GM18498 (cell line): ENCODE results near the gene SSBP2.

ENCODE experiments used
- ATAC-seq: cut with Tn5 transposase; IDR thresholded peaks from one replicate; pipeline ENCODE4 v1.9.1; 2021; ENCODE audit warnings: mild to moderate bottlenecking, moderate library complexity; ENCODE audit not compliant: unreplicated experiment

SSBP2 gene

DNA sequence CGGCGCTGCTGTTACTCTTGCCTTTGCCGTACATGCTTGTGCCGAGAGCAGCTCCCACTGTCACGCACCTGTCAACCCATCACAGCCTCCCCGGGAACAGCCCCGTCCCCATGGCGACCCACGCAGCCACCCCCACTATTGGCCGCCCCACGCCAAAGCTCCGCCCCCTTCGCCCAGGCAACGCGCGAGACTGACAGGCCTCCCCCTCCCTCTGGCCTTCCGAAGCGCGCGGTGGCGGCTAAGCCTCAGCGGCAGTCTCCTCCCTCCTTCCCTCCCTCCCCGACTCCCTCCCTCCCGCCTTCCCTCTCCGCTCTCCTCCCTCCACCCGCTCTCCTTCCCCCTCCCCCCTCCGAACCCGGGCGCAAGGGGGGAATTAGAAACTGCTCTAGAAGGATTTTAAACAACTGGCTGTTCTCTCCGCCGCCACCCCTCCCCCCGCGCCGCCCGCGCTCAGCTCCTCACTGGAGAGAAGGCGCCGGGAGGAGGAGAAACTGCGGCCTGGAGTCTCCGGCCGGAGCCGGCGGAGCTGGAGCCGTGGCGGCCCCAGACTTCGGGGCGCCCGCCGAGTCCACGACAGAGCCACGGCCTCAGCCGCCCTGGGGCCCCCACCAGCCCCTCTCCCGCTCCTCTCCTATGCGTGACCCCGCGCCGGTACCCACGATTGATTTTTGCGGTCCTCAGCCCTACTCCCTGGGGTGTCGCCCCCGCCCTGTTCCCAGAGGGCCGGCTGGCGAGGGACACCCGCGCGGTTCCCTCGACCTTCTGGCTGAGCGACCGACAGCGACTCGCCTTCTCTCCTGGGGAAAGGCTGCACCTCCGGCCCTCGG lies at the start of gene SSBP2:
Gene SSBP2 (minus strand): TSS at position 89 of the 827 bp plus-strand sequence. CDS start 55 bp downstream, at position 34.
- peak; percentile 79 for ATAC-seq

DNA sequence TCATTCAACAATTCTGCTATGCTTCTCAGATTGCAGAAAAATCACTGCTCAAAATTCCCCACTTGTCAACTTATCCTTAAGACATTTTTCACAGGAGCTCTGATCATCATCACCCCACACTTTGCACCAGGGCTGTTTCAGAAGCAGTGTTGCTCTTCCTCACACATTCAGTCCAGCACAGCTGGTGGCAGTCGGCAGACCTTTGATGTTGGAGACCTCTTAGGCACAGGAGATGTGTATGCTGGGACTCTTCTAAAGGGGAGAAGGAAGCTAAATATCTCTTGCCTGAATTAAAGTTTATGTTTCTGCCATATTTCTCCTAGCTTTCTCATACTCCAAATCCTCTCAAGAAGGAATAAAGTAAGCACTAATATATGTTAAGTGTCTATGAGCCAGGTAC lies 44.8 kb upstream of the SSBP2 start:
- no peak for ATAC-seq

DNA sequence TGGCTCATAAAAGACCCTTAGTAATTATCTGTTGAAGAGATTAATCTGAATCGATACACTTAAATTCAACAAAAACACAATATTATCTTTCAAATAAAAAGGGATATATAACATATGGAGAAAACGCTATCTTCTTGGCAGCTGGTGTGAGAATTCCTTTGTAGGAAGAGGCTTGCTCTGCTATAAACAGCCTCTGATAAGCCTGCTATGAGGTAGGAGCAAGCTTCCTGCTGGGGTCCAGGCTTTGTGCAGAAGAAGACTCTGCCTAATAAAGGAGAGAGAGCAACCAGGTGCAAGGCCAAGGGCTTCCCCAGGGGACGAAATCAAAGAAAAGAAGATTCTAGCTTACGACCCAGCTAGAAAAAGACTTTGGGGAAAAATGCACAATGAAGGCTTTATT lies 43.3 kb upstream of the SSBP2 start:
- no peak for ATAC-seq

DNA sequence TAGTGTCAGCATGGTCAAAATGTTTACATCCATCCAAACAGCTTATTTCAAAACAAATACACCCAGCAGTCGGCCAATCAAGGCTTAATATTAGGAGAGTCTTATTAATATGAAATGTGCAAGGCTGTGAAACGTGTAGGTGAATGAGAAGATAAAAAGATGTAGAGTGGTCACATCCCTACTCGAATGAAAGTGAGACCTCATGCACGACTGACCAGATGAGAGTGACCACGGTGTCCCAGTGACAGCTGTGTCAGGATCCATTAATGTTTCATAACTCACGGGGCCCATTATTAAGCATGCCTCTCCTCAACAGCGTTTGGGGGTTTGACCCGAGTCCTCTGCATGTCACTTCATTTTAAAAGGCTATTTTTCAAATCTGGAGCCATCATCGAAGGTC lies 39.4 kb upstream of the SSBP2 start:
- ATAC-seq: no peak

DNA sequence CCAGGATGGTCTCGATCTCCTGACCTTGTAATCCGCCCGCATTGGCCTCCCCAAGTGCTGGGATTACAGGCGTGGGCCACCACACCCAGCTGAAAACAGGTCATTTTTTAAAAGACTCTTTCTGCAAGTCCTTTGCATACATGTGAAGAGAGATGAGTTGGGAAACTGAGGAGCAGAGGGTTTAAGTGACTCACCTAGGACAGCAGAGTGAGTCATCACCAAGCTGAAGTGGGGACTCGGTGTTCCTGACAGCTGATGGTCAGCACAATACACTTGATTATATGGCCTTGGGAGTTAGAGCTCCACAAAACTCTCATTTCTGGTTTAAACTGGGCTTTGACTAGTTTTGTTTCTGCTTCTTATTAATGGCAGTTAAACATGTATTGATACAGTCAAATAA lies 38.1 kb upstream of the SSBP2 start:
- ATAC-seq: no peak

DNA sequence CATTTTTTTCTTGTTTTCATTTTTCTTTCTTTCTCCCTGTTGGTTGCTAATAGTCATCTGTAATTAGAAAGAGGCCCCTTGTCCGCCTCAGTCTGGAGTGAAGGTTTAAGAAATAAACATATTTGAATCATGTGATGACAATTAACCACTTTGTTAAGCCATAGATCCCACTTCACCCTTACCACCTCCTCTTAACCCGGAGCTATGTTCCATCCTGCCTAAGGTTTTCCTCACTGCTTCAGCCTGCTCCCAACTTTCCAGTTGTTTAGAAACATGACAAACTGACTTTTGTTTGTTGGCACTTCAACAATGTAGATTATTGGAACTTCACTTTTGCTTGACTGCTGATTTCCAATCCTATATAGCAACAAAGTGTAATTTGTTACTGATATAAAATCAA lies 37.4 kb upstream of the SSBP2 start:
- ATAC-seq: no peak

DNA sequence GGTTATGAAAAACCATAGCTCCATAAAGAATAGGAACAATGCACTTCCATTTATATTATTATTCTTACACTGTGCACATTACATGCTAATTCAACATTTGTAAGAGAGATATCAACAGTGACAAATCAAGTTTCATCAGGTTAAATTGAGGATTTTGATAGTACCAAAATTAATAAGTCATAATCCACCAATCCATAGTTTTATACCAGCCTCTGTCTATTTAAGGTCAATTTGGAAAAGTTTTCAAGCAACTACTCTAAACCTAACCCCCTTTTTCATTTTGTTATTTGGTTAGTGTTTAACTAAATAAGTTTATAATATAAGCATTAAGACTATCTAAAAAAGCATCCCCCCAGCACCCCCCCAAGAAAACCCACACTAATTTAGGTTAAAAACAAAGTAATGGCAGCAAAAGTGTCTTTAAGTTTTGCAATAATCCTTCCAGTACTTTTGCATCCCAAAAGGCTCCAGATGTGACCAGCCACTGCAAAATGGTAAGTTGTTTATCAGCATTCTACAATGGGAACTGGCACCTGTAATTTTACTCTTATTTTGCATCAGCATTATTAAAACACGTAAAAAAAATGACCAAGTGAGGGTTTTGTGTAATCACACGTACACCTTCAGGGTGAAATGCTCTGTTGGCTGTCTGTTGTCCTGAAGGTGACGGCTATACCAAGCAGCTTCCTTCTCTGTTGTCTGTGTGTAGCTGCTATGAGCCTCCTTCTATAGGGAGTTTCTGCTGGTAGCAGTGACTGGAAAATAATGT lies 36.8 kb upstream of the SSBP2 start:
- ATAC-seq: no peak

DNA sequence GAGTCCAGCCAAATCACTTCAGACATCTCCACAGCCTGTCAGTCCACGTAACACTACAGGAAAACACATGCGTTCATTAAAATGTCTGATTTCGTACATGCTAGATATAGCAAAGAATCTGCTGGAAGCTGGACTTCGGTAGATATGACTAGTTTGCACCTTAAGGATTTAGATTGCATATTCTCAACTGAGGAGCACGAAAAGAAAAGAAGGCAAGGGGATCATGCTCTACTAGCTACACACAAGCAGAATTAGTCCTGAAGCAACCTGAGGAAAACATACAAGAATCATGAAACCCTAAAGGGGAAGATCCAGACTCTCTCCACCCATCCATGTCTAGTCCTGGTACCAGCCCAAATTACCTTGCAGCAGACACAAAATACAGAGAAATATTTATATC lies 36.1 kb upstream of the SSBP2 start:
- ATAC-seq: no peak

DNA sequence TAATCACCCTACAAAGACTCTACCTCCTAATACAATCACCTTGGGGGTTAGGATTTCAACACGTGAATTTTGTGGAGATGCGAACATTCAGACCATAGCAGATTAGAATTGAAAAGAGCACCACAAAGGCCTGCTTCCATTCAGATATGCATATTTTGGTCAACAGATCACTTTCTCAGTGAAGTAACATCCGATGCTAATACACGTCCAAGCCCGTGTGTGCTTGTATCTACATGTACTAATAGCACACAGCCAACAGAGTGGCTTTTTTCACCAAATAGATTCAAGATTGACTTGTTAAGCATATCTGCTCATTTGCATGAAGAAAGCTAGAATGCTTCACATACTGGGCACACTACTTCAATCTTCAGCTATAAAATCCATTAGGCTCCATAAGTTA lies 35.6 kb upstream of the SSBP2 start:
- ATAC-seq: no peak

DNA sequence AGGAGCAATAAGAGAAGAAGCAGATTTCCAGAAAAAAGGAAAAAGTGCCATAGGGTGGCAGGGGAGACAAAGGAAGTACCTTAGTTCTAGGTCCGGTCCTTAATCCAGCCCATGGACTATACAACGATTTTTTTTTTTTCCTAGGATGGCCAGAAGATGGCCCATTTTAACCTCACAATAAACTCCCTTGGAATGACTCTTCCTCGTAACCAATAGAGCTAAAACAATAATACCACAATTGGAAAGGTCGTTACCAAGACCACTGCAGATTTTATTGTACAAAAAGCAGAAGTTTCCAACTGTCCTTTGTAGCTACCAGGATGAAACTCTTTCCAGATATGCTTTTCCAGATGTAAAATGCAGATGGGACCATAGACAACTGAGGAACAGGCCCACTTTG lies 34.4 kb upstream of the SSBP2 start:
- ATAC-seq: no peak

DNA sequence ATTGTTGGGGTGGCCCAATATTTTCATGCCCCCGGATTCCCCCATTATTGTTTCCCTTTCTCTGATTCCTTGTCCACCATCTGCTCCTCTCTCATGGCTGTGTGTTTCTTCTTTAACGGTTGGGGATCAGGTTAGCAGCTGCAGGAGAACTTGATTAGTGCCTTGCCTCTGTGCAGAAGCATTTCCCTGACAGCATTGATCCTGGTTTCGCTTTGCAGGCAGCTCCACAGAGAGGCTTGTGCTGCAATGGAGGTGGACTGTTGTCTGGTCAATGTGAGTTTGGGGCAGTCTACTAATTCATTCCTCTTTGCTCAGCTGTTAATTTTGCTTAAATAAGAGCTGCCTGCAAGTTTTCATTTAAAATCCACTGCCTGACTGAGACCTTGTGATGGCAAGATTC lies 32.5 kb upstream of the SSBP2 start:
- no peak for ATAC-seq

DNA sequence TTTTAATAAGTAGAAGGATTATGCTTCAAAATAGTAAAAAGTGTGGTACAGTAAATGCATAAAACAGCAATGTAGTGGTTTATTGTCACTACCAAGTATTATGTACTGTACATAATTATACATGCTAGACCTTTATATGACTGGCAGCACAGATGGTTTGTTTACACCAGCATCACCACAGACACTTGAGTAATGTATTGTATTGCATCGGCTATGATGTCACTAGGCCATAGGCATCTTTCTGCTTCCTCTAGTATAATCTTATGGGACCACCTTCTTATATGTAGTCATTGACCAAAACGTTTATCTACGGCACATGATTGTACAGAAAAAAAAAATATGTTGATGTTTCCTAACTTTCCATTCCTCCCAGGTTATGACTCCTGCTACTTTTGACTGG lies 31.9 kb upstream of the SSBP2 start:
- no peak for ATAC-seq

DNA sequence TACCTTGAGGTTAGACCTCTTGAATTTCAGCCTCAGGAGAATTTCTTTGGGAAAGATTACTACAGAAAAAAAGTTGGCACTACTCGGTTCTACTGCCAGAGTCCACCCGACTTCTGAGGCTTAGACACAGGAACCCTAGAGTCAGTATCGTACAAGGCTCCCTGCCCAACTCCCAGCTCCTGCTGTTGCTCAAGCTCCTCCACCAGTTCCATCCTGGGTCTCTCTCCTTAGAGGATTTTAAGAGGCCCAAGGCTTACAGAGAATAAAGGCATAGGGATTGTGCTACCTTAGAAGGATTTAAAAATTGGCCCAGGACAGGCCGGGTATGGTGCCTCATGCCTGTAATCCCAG lies 29.0 kb upstream of the SSBP2 start:
- ATAC-seq: peak; percentile 5

DNA sequence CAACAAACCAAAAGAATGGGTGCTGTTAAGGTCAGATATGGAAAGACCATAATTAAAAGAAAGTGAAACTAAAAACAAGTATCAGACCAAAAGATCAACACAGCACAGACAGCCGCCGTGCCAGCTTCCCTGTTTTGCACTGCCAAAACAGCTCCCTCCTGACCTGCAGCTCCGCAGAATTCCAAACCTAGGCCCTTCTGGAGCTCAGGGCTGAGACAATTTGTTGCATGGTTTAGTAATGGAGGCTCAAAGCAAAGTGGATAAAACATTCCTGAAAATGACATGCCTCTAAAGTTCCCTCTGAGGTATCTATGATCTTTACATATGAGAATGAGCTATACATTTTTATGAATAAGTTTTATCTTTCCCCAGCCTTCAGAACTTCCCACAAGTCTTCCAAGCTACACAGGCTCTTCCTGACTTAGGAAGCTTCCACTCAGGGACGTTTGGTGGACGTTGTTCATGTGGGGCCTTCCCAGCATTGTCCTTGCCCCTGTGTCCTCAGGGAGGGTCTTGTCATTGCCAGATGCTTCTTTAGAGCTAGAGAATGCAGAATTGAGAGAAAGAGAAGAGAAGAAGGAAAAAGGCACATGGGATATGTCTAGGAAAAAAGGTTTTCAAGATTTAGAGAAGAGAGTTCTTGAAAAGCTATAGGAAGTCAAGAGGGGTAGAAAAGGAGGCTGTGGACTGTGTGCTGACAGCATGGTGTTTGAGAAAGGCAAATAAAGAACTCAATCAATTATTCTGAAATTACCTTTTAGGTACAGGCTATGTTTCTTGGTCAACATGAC lies 28.4 kb upstream of the SSBP2 start:
- peak; percentile 91 for ATAC-seq

DNA sequence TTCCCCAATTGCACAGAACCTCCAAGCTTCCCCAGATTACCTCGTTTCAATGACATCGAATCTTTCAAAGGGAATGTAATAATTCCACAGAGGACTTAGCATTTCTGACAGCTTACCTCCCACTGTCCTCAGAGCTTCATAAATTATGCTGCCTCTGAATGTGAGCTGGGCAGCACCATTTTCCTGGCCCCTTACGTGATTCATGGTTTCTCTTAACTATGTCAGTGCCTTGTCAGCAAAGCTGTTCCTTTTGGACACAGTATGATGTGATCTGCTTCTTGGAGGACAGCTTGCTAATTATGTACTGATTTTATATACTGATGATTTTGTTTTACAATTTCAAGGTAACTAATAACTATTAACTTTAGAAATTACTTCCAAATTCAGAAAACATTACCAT lies 27.7 kb upstream of the SSBP2 start:
- no peak for ATAC-seq

DNA sequence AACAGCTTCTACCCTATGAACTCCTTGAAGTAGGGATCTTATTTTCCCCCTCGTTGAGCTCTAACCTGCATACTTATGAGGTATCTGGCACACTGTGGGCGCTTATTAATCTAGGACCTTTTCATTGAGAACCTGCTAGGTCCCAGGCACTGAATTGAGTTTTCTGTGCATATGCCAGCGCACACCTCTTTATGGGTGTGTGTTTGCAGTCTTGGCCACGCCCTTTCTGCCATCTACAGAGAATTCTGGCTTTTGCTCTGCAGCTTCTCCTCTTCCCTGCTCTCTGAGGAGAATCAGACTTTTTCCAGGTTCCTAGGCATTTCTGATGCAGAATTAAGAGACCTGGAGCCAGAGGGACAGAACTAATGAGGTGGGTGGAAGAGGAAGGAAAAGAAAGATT lies 25.4 kb upstream of the SSBP2 start:
- ATAC-seq: no peak

DNA sequence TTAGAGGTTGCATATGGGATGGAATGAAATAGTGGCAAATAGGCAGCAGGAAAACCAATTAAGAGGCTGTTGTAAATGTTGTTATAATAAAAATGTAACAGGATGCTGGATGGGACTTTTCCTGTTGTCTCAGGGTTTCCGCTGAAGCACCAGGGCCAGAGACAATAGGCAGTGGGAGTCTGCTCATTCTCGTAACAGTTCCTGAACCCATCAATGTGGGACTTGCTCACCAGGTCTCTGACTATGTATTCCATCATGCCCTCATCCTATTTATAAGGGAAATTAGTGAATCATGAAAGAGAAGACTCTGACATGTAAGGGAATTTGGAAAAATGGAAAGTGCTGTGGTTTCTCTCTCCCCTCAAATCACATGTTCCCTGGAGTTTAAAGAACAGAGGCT lies 23.5 kb upstream of the SSBP2 start:
- ATAC-seq: no peak

DNA sequence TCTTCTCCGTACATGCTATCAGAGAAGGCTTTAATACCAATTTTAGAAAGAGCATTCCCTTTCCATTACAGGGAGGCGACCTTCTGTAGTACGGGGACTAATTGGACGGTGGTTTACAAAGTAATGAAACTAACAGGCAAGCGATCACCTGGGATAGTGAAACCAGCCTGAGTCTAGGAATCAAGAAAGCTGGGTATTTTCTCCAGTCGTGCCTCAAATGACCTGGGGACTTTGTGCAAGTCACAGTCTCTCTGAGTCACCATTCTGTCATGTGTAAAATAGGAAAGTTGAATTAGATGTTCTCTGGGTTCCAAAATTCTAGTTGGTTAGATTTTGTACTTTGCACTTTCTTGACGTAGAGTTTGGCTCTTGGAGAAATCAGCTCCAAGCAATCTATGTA lies 22.7 kb upstream of the SSBP2 start:
- no peak for ATAC-seq

DNA sequence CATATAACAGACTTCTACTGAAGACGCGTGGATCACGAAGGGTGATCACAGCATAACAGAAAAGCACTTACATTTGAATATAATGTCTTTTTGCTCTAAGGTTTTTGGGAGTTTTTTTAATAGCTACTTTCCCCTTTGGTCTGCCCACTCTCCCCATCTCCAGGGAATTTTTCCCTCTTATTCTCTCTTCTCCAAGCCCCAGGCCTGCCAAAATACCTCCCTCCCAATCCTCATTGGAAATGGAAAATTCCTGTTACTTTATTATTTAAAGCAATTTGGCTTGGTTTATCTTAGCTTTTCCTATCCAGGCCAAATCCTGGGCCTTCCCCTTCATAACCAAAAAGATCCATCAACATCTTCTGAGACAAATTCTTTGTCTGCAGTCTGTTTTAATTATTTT lies 22.3 kb upstream of the SSBP2 start:
- no peak for ATAC-seq

DNA sequence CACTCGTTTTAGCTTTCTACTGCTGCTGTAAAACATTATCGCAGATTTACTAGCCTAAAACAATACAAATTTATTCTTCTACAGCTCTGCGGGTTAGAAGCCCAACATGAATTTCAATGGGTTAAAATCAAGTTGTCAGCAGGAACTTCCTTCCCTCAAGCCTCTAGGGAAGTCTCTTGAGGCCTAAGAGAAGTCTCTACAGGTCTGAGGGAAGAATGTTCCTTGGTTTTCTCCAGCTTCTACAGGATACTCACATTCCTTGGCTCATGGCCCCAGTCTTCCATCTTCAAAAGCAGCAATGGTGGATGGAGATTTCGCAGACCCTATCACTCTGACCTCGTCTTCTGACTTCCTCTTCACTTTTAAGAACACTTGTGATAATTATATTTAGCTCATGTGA lies 21.6 kb upstream of the SSBP2 start:
- no peak for ATAC-seq

DNA sequence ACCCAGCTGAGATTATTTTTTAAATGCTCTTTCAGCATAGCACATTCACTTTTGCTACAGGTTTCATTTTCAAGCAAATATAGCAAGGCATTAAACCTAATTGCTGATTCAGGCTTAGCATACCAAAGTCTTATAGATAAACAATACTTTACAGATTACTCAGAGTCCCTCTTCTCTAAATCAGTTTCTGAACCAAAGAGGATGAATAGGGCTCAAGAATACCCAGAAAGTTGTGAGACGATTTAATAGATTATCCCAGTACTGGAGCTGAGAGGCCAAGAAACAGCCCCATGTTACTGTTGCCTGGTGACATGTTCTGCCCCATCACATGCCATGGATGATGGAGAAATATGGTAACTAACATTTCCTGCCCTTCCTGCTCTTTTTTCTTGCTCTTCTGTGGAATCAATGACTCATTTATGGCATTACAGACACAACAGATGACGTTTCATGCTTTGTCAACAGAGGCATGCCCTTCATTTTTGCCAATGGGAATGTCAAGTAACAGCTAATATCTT lies 18.1 kb upstream of the SSBP2 start:
- ATAC-seq: no peak
